ENCODE data around the gene ITGA11.

ITGA11 gene

DNA sequence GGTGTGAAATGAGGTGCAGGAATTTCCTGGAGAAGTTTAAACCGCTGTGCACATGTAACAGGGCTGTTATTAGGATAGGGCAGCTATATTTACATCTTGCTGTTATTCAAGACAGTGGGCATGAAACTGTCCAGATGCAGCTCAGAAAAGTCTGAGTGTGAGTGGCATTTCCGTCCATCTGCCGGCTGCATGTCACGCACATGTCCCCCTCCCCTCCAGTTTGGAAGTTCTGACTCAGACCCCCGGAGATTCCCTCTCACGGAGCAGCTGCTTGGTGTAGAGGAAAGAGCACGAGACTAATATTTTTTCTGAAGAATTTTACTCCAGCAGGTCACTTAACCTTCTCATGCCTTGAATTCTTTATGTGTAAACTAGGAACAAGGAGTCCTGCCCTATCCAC is 84.6 kb downstream of the ITGA11 start:
- no peaks in the 10 kb centered on the region for H3K27me3 ChIP-seq (replicated peaks)
- peak; percentile 64 for DNase-seq
- H3K36me3 ChIP-seq (replicated peaks), result peaks cover 80% of the 10 kb centered on the region
- no peak overlapping the region for H3K4me3 ChIP-seq (ENCODE audit: low read depth, low read length)
- no peak for TF ChIP-seq CTCF (IDR thresholded peaks at IDR 0.05; ENCODE audit: low read depth, low read length, missing control alignments)
- in situ Hi-C loops (cut with HindIII; ENCODE audit: low pct_ligation_motif_present, low sequenced_read_pairs), result no loop called here
- H3K27ac ChIP-seq, result peak overlapping the region; percentile 63

DNA sequence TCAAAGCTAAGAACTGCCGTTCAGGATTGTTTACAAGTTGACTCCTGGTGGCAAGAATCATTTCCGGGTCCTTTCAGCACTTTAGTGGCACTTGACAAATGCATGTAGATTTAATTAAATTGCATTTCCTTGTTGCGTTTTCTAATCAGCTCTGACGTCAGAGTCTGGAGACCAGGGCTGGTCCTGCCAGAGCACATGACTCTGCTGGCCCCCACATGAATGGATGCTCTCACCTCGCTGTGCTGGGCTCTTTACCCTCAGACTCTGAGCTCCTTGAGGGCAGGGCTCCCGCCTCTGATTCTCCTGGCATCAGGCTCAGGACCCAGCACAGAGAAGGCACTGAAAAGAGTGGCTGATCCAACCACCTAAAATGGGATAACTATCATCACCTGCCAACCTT is 85.0 kb downstream of the ITGA11 start:
- DNase-seq, result no peak
- no peak for TF ChIP-seq CTCF (IDR thresholded peaks at IDR 0.05; ENCODE audit: low read depth, low read length, missing control alignments)
- no peak overlapping the region for H3K4me3 ChIP-seq (ENCODE audit: low read depth, low read length)
- peak overlapping the region; percentile 63 for H3K27ac ChIP-seq
- peaks cover 84% of the 10 kb centered on the region for H3K36me3 ChIP-seq (replicated peaks)
- in situ Hi-C loops (cut with HindIII; ENCODE audit: low pct_ligation_motif_present, low sequenced_read_pairs), result no loop called here
- no peaks in the 10 kb centered on the region for H3K27me3 ChIP-seq (replicated peaks)

DNA sequence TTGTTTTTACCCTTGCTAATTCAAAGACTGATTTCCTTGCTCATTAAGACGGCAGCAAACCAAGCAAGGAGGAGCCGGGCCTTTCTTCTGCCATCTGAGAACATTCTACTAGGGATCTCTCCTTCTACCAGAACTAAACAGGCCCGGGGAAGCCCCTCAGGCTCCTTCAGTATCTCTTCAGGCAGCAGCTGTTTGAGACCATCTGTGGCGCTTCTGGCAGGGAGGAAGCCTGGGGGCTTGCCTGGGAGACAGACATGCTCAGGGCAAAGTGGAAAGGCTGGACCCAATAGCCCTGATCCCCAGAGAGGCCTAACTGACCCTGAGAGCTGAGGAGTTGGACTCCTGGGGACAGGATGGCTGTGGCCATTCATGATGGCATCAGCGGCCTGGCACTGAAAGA is 86.5 kb downstream of the ITGA11 start:
- in situ Hi-C loops (cut with HindIII; ENCODE audit: low pct_ligation_motif_present, low sequenced_read_pairs), result no loop called here
- H3K27me3 ChIP-seq (replicated peaks), result no peaks in the 10 kb centered on the region
- H3K4me3 ChIP-seq (ENCODE audit: low read depth, low read length), result no peak overlapping the region
- H3K36me3 ChIP-seq (replicated peaks), result peaks cover 79% of the 10 kb centered on the region
- DNase-seq, result no peak
- no peak overlapping the region for H3K27ac ChIP-seq
- TF ChIP-seq CTCF (IDR thresholded peaks at IDR 0.05; ENCODE audit: low read depth, low read length, missing control alignments), result no peak

DNA sequence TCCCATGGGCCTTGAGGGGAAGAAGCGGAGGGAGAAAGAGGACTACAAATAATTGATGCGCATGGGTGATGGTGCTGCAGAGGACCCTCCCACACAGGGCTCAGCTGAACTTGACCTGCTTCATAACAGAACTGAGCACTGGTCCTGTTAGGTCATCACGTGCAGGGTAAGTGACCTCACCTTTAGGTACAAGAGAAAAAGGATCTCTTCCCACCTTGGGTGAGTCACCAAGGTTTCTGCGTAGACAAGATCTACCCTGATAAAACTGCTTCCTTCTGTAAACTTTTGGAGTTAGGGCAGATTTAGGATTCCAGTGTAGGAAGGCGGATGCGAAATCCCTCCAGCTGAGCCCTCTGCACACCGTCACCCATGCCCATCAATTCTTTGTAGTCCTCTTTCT is 87.4 kb downstream of the ITGA11 start:
- Histone ChIP-seq H3K27ac (no peak overlapping the region), H3K4me3 (ENCODE audit: low read depth, low read length) (no peak overlapping the region), H3K27me3 (replicated peaks) (no peaks in the 10 kb centered on the region), H3K36me3 (replicated peaks) (peaks cover 76% of the 10 kb centered on the region)
- in situ Hi-C loops (cut with HindIII; ENCODE audit: low pct_ligation_motif_present, low sequenced_read_pairs), result no loop called here
- no peak for TF ChIP-seq CTCF (IDR thresholded peaks at IDR 0.05; ENCODE audit: low read depth, low read length, missing control alignments)
- DNase-seq, result no peak

- no peak overlapping the region for H3K4me3 ChIP-seq (ENCODE audit: low read depth, low read length)
- H3K36me3 ChIP-seq (replicated peaks), result peaks cover 67% of the 10 kb centered on the region
- no peak overlapping the region for H3K27ac ChIP-seq
- no peaks in the 10 kb centered on the region for H3K27me3 ChIP-seq (replicated peaks)
- no peak for DNase-seq
- TF ChIP-seq CTCF (IDR thresholded peaks at IDR 0.05; ENCODE audit: low read depth, low read length, missing control alignments), result no peak
- in situ Hi-C loops (cut with HindIII; ENCODE audit: low pct_ligation_motif_present, low sequenced_read_pairs), result no loop called here
Measured at GRCh38 chr15:68343579-68344225, 88.3 kb downstream of the ITGA11 start.

Data from brain microvascular endothelial cell (primary cell).